HG02763 (cell line): ENCODE measurements around the gene CNOT10.
"Not testable (repeated sequence)": the region's sequence is repeated elsewhere in the genome, so short reads cannot be mapped to it uniquely, and the experiment has no call there.

ENCODE experiments used
- ATAC-seq: cut with Tn5 transposase; IDR thresholded peaks from one replicate; pipeline ENCODE4 v1.9.1; 2021; ENCODE audit warnings: mild to moderate bottlenecking, moderate library complexity; ENCODE audit not compliant: unreplicated experiment

The CNOT10 gene, protein sequence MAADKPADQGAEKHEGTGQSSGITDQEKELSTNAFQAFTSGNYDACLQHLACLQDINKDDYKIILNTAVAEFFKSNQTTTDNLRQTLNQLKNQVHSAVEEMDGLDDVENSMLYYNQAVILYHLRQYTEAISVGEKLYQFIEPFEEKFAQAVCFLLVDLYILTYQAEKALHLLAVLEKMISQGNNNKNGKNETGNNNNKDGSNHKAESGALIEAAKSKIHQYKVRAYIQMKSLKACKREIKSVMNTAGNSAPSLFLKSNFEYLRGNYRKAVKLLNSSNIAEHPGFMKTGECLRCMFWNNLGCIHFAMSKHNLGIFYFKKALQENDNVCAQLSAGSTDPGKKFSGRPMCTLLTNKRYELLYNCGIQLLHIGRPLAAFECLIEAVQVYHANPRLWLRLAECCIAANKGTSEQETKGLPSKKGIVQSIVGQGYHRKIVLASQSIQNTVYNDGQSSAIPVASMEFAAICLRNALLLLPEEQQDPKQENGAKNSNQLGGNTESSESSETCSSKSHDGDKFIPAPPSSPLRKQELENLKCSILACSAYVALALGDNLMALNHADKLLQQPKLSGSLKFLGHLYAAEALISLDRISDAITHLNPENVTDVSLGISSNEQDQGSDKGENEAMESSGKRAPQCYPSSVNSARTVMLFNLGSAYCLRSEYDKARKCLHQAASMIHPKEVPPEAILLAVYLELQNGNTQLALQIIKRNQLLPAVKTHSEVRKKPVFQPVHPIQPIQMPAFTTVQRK

DNA sequence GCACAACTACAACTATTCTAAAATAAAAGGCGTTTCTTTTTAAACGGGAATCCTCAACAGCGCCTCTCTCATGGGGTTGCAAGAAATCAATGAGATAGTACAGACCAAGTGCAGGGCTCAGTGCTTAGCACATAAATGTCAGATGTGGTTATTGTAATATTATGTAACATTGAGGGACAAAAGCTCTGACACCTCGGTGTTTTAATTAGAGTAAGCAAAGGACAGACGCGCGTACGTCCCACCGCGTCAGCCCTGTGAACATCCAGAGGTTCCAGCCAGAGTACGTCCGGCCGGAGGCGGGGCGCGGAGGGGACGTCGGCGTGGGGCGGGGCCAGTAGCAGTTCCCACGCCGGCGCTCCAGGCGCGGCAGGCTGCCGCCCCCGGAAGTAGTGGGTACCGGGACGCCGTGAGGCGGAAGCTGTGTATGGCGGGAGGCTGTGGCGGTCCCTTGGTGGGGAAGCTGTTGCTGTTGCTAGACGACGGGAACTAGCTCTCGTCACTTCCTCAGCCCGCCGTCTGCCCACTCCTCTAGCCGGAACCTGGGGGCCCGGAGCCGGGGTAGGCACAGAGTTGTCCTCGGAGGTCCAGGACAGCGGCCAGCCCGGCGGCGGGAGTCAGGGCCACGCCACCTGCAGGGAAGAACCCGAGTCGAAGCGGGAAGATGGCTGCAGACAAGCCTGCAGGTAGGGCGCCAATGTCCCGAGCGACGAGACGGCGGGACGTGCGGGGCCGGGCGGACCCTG lies at the start of gene CNOT10:
Gene CNOT10 (plus strand): TSS at position 389 of the 743 bp plus-strand sequence. CDS start 273 bp downstream, at position 662.
- ATAC-seq = peak; percentile 98

DNA sequence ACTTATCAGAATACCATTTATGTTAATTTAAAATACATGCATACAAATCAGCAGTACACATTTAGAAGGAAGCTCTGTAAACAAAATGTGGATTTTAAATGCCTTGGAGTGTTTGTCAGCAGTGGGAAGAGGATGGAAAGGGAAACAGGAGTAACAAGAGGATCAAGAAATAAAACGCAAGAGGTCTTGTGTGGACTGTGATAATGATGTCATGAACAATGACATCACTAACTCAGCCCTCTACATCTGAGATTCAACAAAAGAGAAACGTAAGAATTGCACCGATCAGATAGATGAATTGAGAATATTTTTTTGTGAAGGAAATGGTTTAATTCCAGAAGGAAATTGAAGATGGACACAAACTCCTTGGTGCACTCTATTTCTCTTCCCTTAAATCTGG lies 44.0 kb upstream of the CNOT10 start:
- no peak for ATAC-seq

DNA sequence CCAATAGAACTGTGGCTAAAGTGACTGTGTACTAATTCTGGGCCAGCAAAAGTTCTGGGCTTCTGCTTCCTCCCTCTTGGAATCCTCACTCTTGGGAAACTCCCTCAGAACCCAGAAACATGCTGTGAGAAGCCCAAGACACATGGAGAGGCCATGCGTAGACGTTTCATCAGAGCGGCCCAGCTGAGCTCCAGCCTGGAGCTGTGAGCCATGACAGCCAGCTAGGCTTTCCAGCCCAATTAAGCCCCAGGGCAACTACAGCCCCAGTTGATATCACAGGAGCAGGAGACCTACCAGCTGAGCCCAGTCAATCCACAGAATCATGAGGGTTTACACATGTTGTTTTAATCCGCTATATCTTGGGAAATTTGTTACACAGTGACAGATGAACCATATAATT lies 43.6 kb upstream of the CNOT10 start:
- no peak for ATAC-seq

DNA sequence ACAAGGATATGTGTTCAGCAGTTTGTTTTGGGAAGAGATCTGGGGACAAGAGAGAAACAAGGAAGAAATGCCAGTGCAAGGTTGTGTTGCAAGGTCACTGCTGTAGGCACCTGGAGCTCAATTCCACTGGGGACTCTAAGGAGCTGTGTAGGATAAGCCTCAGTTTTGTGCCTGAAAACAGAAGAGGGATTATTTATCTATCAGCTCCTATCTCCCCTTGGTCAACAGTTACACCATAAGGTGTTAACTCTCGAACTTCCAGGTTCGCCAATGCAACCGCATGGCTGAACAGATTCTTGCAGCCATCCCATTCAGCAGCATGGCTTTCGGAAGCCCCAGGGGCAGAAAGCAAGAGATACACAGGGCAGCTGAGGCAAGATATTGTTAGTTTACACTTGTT lies 41.6 kb upstream of the CNOT10 start:
- ATAC-seq = no peak

GRCh38 chr3:32643816-32644215 lies 41.2 kb upstream of the CNOT10 start:
- ATAC-seq = no peak

DNA sequence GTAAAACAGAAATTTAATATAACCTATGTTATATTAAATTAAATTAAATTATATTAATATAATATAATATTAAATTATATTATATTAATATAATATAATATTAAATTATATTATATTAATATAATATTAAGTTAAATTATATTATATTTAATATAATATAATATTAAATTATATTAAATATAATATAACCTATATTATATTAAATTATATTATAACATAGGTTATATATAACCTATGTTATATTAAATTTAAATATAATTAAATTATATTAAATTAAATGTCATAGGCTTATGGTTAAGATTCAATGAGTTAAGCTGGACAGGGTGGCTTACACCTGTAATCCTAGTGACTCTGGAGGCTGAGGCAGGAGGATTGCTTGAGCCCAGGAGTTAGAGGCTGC lies 40.6 kb upstream of the CNOT10 start:
- no peak for ATAC-seq

GRCh38 chr3:32646761-32647160 lies 38.2 kb upstream of the CNOT10 start:
- ATAC-seq = no peak

DNA sequence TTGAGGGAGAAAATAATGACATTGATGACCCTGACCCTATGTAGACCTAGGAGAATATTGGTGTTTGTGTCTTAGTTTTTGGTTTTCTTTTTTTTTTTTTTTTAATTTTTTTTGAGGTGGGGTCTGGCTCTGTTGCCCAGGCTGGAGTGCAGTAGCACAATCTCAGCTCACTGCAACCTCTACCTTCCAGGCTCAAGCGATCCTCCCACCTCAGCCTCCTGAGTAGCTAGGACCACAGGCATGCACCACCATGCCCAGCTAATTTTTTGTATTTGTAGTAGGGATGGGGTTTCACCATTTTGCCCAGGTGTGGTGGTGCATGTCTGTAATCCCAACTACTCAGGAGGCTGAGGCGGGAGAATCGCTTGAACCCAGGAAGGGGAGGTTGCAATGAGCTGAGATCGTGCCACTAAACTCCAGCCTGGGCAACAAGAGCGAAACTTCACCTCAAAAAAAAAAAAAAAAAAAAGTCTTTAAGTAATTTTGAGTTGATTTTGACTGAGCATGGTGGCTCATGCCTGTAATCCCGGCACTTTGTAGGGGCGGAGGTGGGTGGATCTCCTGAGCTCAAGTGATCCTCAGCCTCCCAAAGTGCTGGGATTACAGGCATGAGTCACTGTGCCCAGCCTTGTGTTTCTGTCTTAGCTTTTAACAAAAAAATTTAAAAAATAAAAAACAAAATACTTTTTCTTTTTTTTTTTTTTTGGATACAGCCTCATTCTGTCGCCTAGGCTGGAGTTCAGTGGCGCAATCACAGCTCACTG lies 32.5 kb upstream of the CNOT10 start:
- ATAC-seq = not testable (repeated sequence)

DNA sequence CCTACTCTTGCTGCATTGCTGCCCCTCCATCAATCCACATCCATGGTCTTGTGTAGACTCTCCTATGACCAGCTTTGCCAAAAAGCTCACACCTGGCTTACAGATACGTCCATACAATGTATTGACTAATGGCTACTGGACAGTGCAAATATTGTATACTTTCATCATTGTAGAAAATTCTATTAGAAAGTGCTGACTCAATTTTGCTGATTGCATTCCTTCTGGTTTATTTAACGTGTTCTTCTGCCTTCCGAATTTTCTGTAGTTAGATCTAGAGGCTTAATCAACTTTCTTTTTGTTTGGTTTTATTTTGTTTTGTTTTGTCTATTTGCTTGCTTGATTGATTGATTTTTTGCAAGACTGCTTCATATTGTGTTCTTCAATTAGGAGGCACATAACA lies 29.8 kb upstream of the CNOT10 start:
- no peak for ATAC-seq

DNA sequence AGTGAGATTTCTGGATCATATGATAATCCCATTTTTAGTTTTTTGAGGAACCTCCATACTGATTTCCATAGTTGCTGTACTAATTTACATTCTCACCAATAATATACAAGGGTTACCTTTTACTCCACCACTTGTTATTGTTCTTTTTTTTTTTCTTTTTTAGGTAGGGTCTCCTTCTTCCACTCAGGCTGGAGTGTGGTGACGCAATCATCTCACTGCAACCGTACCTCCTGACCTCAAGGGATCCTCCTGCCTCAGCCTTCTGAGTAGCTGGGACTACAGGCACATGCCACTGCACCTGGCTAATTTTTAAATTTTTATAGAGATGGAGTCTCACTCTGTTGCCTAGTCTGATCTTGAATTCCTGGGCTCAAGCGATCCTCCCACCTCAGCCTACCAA lies 24.4 kb upstream of the CNOT10 start:
- ATAC-seq = no peak

DNA sequence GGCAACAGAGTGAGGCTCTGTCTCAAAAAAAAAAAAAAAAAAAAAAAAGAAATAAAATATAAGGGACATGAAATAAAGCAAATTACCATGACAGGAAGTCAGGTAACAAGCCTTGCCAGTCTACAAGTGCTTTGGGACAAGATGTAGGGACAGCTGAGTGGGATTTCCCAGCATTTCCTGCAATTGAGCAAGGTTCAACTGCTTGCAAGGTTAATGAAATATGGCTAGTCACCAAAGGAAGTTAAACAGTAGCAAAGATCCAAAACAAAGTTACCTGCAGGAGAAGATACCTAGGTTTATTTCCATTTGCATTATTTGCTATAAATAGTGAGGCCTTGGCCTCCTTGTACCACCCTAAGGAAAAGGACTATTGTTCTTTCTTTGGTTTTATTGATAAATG lies 22.3 kb upstream of the CNOT10 start:
- no peak for ATAC-seq

- not testable (repeated sequence) for ATAC-seq
Observed at GRCh38 chr3:32664630-32665075, 20.3 kb upstream of the CNOT10 start.

DNA sequence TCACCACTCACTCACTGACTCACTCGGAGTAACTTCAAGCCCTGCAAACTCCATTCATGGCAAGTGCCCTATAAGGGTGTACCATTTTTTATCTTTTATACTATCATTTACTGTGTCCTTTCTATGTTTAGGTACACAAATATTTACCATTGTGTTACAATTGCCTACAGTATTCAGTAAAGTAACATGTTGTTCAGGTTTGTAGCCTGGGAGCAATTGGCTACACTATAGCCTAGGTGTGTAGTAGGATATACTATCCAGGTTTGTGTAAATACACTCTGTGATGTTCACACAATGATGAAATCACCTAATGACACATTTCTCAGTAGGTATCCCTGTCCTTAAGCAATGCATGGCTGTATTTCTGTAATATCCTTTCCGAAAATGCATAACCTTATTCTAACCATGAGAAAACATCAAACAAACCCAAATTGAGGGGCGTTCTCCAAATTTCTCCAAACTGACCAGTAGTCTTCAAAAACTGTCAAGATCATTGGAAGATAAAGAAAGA lies 17.9 kb upstream of the CNOT10 start:
- no peak for ATAC-seq

- not testable (repeated sequence) for ATAC-seq
Observed at GRCh38 chr3:32669226-32669625, 15.8 kb upstream of the CNOT10 start.

GRCh38 chr3:32673730-32674129 lies 11.3 kb upstream of the CNOT10 start:
- ATAC-seq = not testable (repeated sequence)

GRCh38 chr3:32675164-32675563 lies 9.8 kb upstream of the CNOT10 start:
- ATAC-seq = no peak

DNA sequence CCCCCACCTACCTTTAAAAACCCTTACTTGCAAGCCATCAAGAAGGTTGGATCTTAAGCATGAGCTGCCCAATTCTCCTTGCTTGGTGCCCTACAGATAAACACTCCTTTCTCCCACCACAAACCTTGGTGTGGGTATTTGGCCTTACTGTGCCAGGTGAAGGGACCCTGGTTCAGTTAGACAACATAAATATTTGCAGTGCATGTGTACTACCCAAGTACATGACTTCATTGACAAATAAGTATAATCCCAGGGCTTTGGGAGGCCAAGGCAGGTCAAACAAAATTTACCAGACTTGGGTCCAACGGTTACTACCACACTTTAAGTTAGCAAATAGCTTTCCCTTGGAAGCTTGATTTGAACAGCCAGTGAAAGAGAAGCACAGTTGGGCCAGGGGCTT lies 9.3 kb upstream of the CNOT10 start:
- no peak for ATAC-seq

GRCh38 chr3:32681811-32682210 lies 3.2 kb upstream of the CNOT10 start:
- ATAC-seq = no peak

DNA sequence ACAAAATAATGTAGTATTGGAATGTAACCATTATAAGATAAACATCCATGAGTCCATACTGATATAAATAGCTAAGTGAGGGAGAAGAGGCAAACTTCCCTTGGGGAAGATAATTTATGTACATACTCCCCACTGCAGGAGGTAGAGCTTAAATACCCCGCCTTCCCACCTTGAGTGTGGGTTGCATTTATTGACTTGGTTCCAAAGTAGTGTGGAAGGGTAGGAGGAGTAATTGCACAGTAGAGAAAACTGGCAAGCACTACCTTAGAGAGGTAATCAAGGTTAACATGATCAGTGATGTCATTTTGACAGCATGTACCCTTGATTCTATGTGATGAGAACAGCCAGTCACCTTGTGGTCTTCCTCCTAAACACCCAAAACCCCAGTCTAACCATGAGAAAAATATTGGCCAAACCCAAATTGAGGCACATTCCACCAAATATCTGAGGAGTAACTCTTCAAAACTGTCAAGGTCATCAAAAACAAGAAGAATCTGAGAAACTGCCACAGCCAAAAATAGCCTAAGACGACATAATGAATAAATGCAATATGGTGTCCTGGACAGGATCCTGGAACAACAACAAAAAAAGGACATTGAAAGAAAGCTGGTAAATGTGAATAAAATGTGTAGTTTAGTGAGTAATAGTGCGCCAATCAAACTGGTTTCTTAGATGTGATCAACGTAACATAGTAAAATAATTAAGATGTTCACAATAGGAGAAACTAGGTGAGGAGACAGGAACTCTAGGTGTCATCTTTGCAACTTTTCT lies 774 bp upstream of the CNOT10 start:
- ATAC-seq = no peak
